HL-60/S4 treated with phorbol 12-myristate 13-acetate at 8.2 ng/mL for 4 days and 3 days (cell line): Measurements from ENCODE around the gene COX4I1.

Experiments
- in situ Hi-C: fragments of 300-500 bp; cut with MboI; formaldehyde crosslinking; loops from 2 replicates; pipeline ENCODE4 v1.15.0; 2022; ENCODE audit warnings: low sequenced_read_pairs

Gene COX4I1

GRCh38 chr16:85799497-85800320 is at the start of gene COX4I1, which contains the start of gene EMC8:
Gene COX4I1, plus strand, starts transcription at chr16:85799695. Its CDS starts 1,511 bp downstream, at chr16:85801206.
Gene EMC8, minus strand, starts transcription at chr16:85799544. Its CDS starts 249 bp downstream, at chr16:85799295.
- in situ Hi-C loops = no loop called here

- in situ Hi-C loops = no loop called here
These were observed 49.7 kb upstream of the COX4I1 start for GRCh38 chr16:85749771-85750145.

- in situ Hi-C loops = no loop called here
These were observed 49.2 kb upstream of the COX4I1 start for GRCh38 chr16:85750146-85750826.

GRCh38 chr16:85750827-85751697 is 48.4 kb upstream of the COX4I1 start, which contains the start of gene C16orf74:
Gene C16orf74, minus strand, starts transcription at chr16:85751096. Its CDS starts 15,879 bp downstream, at chr16:85735217.
- in situ Hi-C loops = no loop called here

- in situ Hi-C loops = no loop called here
These were observed 47.6 kb upstream of the COX4I1 start for GRCh38 chr16:85751698-85752501.

- in situ Hi-C loops = no loop called here
These were observed 46.7 kb upstream of the COX4I1 start for GRCh38 chr16:85752511-85753420.

- in situ Hi-C loops = no loop called here
These were observed 45.9 kb upstream of the COX4I1 start for GRCh38 chr16:85753559-85753958.

- in situ Hi-C loops = no loop called here
These were observed 45.5 kb upstream of the COX4I1 start for GRCh38 chr16:85753976-85754375.

- in situ Hi-C loops = no loop called here
These were observed 45.1 kb upstream of the COX4I1 start for GRCh38 chr16:85754413-85754812.

- in situ Hi-C loops = no loop called here
These were observed 43.3 kb upstream of the COX4I1 start for GRCh38 chr16:85755929-85756768.

GRCh38 chr16:85757341-85757822 is 42.1 kb upstream of the COX4I1 start:
- in situ Hi-C loops = no loop called here

- in situ Hi-C loops = no loop called here
These were observed 40.4 kb upstream of the COX4I1 start for GRCh38 chr16:85759136-85759535.

GRCh38 chr16:85759631-85760419 is 39.7 kb upstream of the COX4I1 start:
- in situ Hi-C loops = no loop called here

GRCh38 chr16:85761861-85762260 is 37.6 kb upstream of the COX4I1 start:
- in situ Hi-C loops = no loop called here

GRCh38 chr16:85762970-85763369 is 36.5 kb upstream of the COX4I1 start:
- in situ Hi-C loops = no loop called here

GRCh38 chr16:85763616-85764015 is 35.9 kb upstream of the COX4I1 start:
- in situ Hi-C loops = no loop called here

- in situ Hi-C loops = no loop called here
These were observed 34.3 kb upstream of the COX4I1 start for GRCh38 chr16:85765211-85765610.
